Measurements from ENCODE around the gene SMIM5. TPM values are rescaled to one million over a fixed set of nuclear protein-coding genes. Genes with fewer than 3 reads are reported as not detected.
A peak's percentile ranks its signal among the peaks of the same experiment; 100 is the strongest.

Gene SMIM5
- total and polyA plus RNA-seq, 9 of the 15 experiments (the other 6 are each of a cell fraction or from before 2014, with no cell fraction given) = 0.08 TPM; not detected in 8

- TF ChIP-seq NR2C2 (CRISPR knock-in tag; IDR thresholded peaks at IDR 0.05) = no peak
- no peak for TF ChIP-seq NR2C2 (tag; IDR thresholded peaks at IDR 0.05)
- TF ChIP-seq ZFP36 (IDR thresholded peaks at IDR 0.05; ENCODE audit: low read depth, low read length, partially characterized antibody) = peak; percentile 36
- H3K36me3 ChIP-seq (ENCODE audit: control insufficient read depth, insufficient read depth, low read length) = no peaks in the 10 kb centered on the region
- H3K9ac ChIP-seq (ENCODE audit: insufficient read depth in 1 of 2, low read depth in 2 of 2, low read length in 2 of 2) = peak overlapping the region in 1 of 2 experiments; percentile 36; a peak in 1 of 4 replicates
- H3K4me1 ChIP-seq (replicated peaks in 1 of 2; ENCODE audit: control insufficient read depth in 2 of 2, insufficient read depth in 2 of 2, low read length in 2 of 2) = peaks cover 0 to 25% of the 10 kb centered on the region in 2 experiments; a peak in 2 of 5 replicates
- no peak overlapping the region for H3K4me2 ChIP-seq (ENCODE audit: insufficient read depth, low read length)
- no peaks in the 10 kb centered on the region for H4K20me1 ChIP-seq (replicated peaks; ENCODE audit: control insufficient read depth, insufficient read depth, low read length)
- H3K9me3 ChIP-seq (replicated peaks; ENCODE audit: control insufficient read depth, insufficient read depth, low read depth, low read length) = no peaks in the 10 kb centered on the region
- H3K79me2 ChIP-seq (ENCODE audit: control insufficient read depth, insufficient read depth, low read length) = no peaks in the 10 kb centered on the region
- 5% methylated on average over 13 of the region's 13 CpGs for WGBS (ENCODE audit: insufficient coverage, low coverage, missing lambda C conversion rate)
- CTCF ChIA-PET (ENCODE audit: low intra/inter-chr PET ratio) = no interaction called here
- intact Hi-C loops (cut with micrococcal nuclease) (no loop called here), in situ Hi-C loops (cut with MboI) (no loop called here)
- H2AFZ ChIP-seq (ENCODE audit: low read depth, low read length) = no peak overlapping the region
- BruUV-seq (replicated peaks) = no TSS peak
- H3K27me3 ChIP-seq (ENCODE audit: control insufficient read depth in 2 of 2, insufficient read depth in 2 of 2, low read length in 2 of 2) = peaks cover 4 to 27% of the 10 kb centered on the region in 2 experiments; a peak in 4 of 5 replicates
- FAIRE-seq = no peak
- no peak overlapping the region for H3K27ac ChIP-seq (ENCODE audit: extremely low read depth, low read depth, low read length)
- ATAC-seq = 0 out of 3 replicates have a peak, but pooled peaks have one; percentile 12
- no peak overlapping the region for H3K4me3 ChIP-seq
- POLR2A ChIA-PET = interaction anchor here (0.6 kb wide), 1 partner anchor 592 kb away, joined by 3 read pairs; no protein-coding TSS in a partner anchor
- no peaks in the 10 kb centered on the region for H3K9me1 ChIP-seq (ENCODE audit: control insufficient read depth, insufficient read depth, low read length)
- DNase-seq (ENCODE audit: extremely low read depth in 1 of 4, low spot score in 3 of 4) = no peak
Observed at GRCh38 chr17:75595284-75595919, 37.8 kb upstream of the SMIM5 start.

- in situ Hi-C loops (cut with MboI) = no loop called here
- FAIRE-seq = no peak
- BruUV-seq (replicated peaks) = no TSS peak
Observed at GRCh38 chr17:75595920-75596313, 37.3 kb upstream of the SMIM5 start.

More at GRCh38 chr17:75595920-75596313, 37.3 kb upstream of the SMIM5 start:
- Histone ChIP-seq H3K9me1 (ENCODE audit: control insufficient read depth, insufficient read depth, low read length) (no peaks in the 10 kb centered on the region), H3K36me3 (ENCODE audit: control insufficient read depth, insufficient read depth, low read length) (no peaks in the 10 kb centered on the region), H4K20me1 (replicated peaks; ENCODE audit: control insufficient read depth, insufficient read depth, low read length) (no peaks in the 10 kb centered on the region), H3K27me3 (ENCODE audit: control insufficient read depth in 2 of 2, insufficient read depth in 2 of 2, low read length in 2 of 2) (peaks cover 4 to 27% of the 10 kb centered on the region in 2 experiments; a peak in 4 of 5 replicates), H3K79me2 (ENCODE audit: control insufficient read depth, insufficient read depth, low read length) (no peaks in the 10 kb centered on the region), H3K4me3 (no peak overlapping the region), H3K27ac (ENCODE audit: extremely low read depth, low read depth, low read length) (no peak overlapping the region), H2AFZ (ENCODE audit: low read depth, low read length) (no peak overlapping the region), H3K4me2 (ENCODE audit: insufficient read depth, low read length) (no peak overlapping the region), H3K9ac (ENCODE audit: insufficient read depth in 1 of 2, low read depth in 2 of 2, low read length in 2 of 2) (peak overlapping the region in 1 of 2 experiments; percentile 36; a peak in 1 of 4 replicates), H3K4me1 (replicated peaks in 1 of 2; ENCODE audit: control insufficient read depth in 2 of 2, insufficient read depth in 2 of 2, low read length in 2 of 2) (peaks cover 0 to 25% of the 10 kb centered on the region in 2 experiments; a peak in 2 of 5 replicates), H3K9me3 (replicated peaks; ENCODE audit: control insufficient read depth, insufficient read depth, low read depth, low read length) (no peaks in the 10 kb centered on the region)
- DNase-seq (ENCODE audit: extremely low read depth in 1 of 4, low spot score in 3 of 4) (no peak), ATAC-seq (no peak)
- intact Hi-C loops (cut with micrococcal nuclease) = no loop called here
- CTCF ChIA-PET (ENCODE audit: low intra/inter-chr PET ratio) = no interaction called here
- POLR2A ChIA-PET = interaction anchor here (0.6 kb wide), 1 partner anchor 592 kb away, joined by 3 read pairs; no protein-coding TSS in a partner anchor
- TF ChIP-seq ZFP36 (IDR thresholded peaks at IDR 0.05; ENCODE audit: low read depth, low read length, partially characterized antibody) = peak; percentile 96
- TF ChIP-seq NRF1 (conservative IDR thresholded peaks at IDR 0.05 in 1 of 2, IDR thresholded peaks at IDR 0.05 in 1 of 2) = no peak
- 3% methylated on average over 5 of the region's 6 CpGs for WGBS (ENCODE audit: insufficient coverage, low coverage, missing lambda C conversion rate)
